ENCODE data around the gene MTF1. TPM values are rescaled to one million over a fixed set of nuclear protein-coding genes. Genes with fewer than 3 reads are reported as not detected.

MTF1 gene
- total RNA-seq, 1 experiment from 2014 or later: 22.1 TPM

GRCh38 chr1:37811027-37811655, 48.3 kb downstream of the MTF1 start:
- intact Hi-C loops (cut with micrococcal nuclease; ENCODE audit: unreplicated experiment): no loop called here
- Histone ChIP-seq H3K9me2 (ENCODE audit: insufficient read depth) (no peaks in the 10 kb centered on the region), H2AFZ (no peak overlapping the region), H3K4me2 (no peak overlapping the region), H3K36me3 (ENCODE audit: low read depth) (peaks cover 18% of the 10 kb centered on the region; the same call in 1 of the 2 replicates), H3K4me1 (replicated peaks; ENCODE audit: insufficient read depth) (peaks cover 20% of the 10 kb centered on the region), H3K27me3 (ENCODE audit: insufficient read depth, low read depth) (no peaks in the 10 kb centered on the region), H3K9me3 (ENCODE audit: insufficient read depth, low read depth) (no peaks in the 10 kb centered on the region), H3K27ac (no peak overlapping the region), H4K20me1 (ENCODE audit: insufficient read depth) (peaks cover 25% of the 10 kb centered on the region), H3F3A (ENCODE audit: insufficient read depth, low read depth) (peaks cover 28% of the 10 kb centered on the region), H3K4me3 (no peak overlapping the region), H3K79me2 (ENCODE audit: low read depth) (peaks cover 39% of the 10 kb centered on the region)
- TF ChIP-seq, protein P1, sequence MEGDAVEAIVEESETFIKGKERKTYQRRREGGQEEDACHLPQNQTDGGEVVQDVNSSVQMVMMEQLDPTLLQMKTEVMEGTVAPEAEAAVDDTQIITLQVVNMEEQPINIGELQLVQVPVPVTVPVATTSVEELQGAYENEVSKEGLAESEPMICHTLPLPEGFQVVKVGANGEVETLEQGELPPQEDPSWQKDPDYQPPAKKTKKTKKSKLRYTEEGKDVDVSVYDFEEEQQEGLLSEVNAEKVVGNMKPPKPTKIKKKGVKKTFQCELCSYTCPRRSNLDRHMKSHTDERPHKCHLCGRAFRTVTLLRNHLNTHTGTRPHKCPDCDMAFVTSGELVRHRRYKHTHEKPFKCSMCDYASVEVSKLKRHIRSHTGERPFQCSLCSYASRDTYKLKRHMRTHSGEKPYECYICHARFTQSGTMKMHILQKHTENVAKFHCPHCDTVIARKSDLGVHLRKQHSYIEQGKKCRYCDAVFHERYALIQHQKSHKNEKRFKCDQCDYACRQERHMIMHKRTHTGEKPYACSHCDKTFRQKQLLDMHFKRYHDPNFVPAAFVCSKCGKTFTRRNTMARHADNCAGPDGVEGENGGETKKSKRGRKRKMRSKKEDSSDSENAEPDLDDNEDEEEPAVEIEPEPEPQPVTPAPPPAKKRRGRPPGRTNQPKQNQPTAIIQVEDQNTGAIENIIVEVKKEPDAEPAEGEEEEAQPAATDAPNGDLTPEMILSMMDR (conservative IDR thresholded peaks at IDR 0.05): peak; percentile 85
- TF ChIP-seq EZH2 (IDR thresholded peaks at IDR 0.05; ENCODE audit: low read depth): no peak
- peak; percentile 72 for DNase-seq
- ChIA-PET CTCF (no interaction called here), POLR2A (ENCODE audit: unreplicated experiment) (no interaction called here)
- no TSS peak for BruUV-seq (replicated peaks)

- CTCF ChIA-PET: no interaction called here
- peaks cover 51% of the 10 kb centered on the region for H3K79me2 ChIP-seq (ENCODE audit: low read depth)
- no peak overlapping the region for H3K27ac ChIP-seq
- peaks cover 30% of the 10 kb centered on the region for H3K36me3 ChIP-seq (ENCODE audit: low read depth)
- POLR2A ChIA-PET (ENCODE audit: unreplicated experiment): no interaction called here
- H3K4me2 ChIP-seq: 0 out of 2 replicates have a peak overlapping the region, but pooled peaks have one; percentile 86
- H3K4me3 ChIP-seq: no peak overlapping the region
- no peaks in the 10 kb centered on the region for H3K27me3 ChIP-seq (ENCODE audit: insufficient read depth, low read depth)
- no peak for TF ChIP-seq EZH2 (IDR thresholded peaks at IDR 0.05; ENCODE audit: low read depth)
- TF ChIP-seq, protein P1 (conservative IDR thresholded peaks at IDR 0.05): no peak
- no peak overlapping the region for H2AFZ ChIP-seq
- no peaks in the 10 kb centered on the region for H3K9me3 ChIP-seq (ENCODE audit: insufficient read depth, low read depth)
- no peaks in the 10 kb centered on the region for H3K9me2 ChIP-seq (ENCODE audit: insufficient read depth)
- peaks cover 20% of the 10 kb centered on the region for H3K4me1 ChIP-seq (replicated peaks; ENCODE audit: insufficient read depth)
- H4K20me1 ChIP-seq (ENCODE audit: insufficient read depth): peaks cover 34% of the 10 kb centered on the region
- H3F3A ChIP-seq (ENCODE audit: insufficient read depth, low read depth): peaks cover 40% of the 10 kb centered on the region
- intact Hi-C loops (cut with micrococcal nuclease; ENCODE audit: unreplicated experiment): loop anchor here (2.0 to 5.0 kb wide), 3 partner anchors 51 to 338 kb away; partner anchors contain the start of gene ZC3H12A
- no peak for DNase-seq
- BruUV-seq (replicated peaks): no TSS peak
Observed at GRCh38 chr1:37809942-37810341, 49.5 kb downstream of the MTF1 start.

DNA sequence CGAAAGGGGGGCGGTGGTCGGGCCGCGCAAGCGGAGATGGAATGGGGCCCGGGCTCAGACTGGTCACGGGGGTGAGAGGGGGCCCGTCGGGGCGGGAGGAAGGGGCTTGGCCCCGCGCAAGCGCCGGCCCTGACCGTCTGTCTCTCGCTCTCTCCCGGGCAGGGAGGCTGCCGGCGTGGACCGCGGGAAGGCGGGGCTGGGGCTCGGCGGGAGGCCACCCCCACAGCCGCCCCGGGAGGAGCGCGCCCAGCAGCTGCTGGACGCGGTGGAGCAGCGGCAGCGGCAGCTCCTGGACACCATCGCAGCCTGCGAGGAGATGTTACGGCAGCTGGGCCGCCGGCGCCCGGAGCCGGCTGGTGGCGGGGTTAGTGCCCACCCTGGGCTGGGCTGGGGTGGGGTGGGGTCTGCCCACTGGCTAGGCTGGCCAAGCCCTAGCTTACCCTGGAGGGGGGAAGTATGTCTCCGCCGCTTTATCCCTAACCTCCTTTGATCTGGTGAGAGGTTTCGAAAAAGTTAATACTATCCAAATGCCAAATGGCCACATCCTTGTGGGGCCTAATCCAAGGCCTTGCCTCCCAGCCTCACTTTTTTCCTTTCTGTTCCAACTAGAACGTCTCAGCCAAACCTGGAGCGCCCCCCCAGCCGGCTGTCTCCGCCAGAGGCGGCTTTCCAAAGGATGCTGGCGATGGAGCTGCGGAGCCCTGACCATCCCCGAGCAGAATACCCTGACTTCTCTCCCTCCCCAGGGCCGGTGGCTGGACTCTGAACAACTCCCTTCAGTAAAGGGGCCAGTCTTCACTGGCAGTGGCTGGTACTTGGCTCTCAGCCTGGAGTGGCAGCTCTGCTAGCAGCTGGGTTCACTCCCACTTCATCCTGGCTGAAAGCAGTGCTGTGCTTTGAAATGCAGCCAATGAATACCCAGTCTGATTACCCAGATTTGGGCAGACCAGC, 50.7 kb downstream of the MTF1 start:
- H4K20me1 ChIP-seq (ENCODE audit: insufficient read depth): peaks cover 43% of the 10 kb centered on the region
- H3F3A ChIP-seq (ENCODE audit: insufficient read depth, low read depth): peaks cover 52% of the 10 kb centered on the region
- peaks cover 20% of the 10 kb centered on the region for H3K4me1 ChIP-seq (replicated peaks; ENCODE audit: insufficient read depth)
- H2AFZ ChIP-seq: peak overlapping the region; percentile 70
- CTCF ChIA-PET: interaction anchor here (0.5 to 1.9 kb wide), 9 partner anchors 13 to 1467 kb away, joined by 3 to 11 read pairs (median 6); partner anchors contain the start of gene MTF1
- POLR2A ChIA-PET (ENCODE audit: unreplicated experiment): interaction anchor here (0.6 to 0.8 kb wide), 9 partner anchors 74 to 1358 kb away, joined by 3 to 31 read pairs (median 4); partner anchors contain the start of genes CDCA8 and OSCP1
- BruUV-seq (replicated peaks): TSS peak; percentile 69
- peak overlapping the region; percentile 63 for H3K27ac ChIP-seq
- peak; percentile 57 to 87 for DNase-seq
- no peaks in the 10 kb centered on the region for H3K9me3 ChIP-seq (ENCODE audit: insufficient read depth, low read depth)
- intact Hi-C loops (cut with micrococcal nuclease; ENCODE audit: unreplicated experiment): loop anchor here (1.0 to 5.0 kb wide), 4 partner anchors 52 to 336 kb away; partner anchors contain the start of genes CDCA8 and ZC3H12A
- H3K9me2 ChIP-seq (ENCODE audit: insufficient read depth): no peaks in the 10 kb centered on the region
- H3K79me2 ChIP-seq (ENCODE audit: low read depth): peaks cover 58% of the 10 kb centered on the region
- TF ChIP-seq EZH2 (IDR thresholded peaks at IDR 0.05; ENCODE audit: low read depth): no peak
- TF ChIP-seq, protein P1 (conservative IDR thresholded peaks at IDR 0.05): no peak
- peaks cover 41% of the 10 kb centered on the region for H3K36me3 ChIP-seq (ENCODE audit: low read depth)
- H3K4me3 ChIP-seq: peak overlapping the region; percentile 71
- H3K27me3 ChIP-seq (ENCODE audit: insufficient read depth, low read depth): no peaks in the 10 kb centered on the region
- peak overlapping the region; percentile 86 for H3K4me2 ChIP-seq

All from PC-9 (cell line).